Smooth muscle cell (in vitro differentiated cells): ENCODE measurements around the gene ZFAND3. TPM values are rescaled to one million over a fixed set of nuclear protein-coding genes. Genes with fewer than 3 reads are reported as not detected.
A peak's percentile ranks its signal among the peaks of the same experiment; 100 is the strongest.

Experiments used
- DNase-seq: peaks from one replicate; lab custom pipeline; 2025; ENCODE audit not compliant: unreplicated experiment; lab: John Stamatoyannopoulos, UW
- H2AFZ ChIP-seq: fragments of 200-600 bp; sonication (generic); 2 replicates; pipeline ENCODE4 v1.6.0; 2016; ENCODE audit warnings: antibody characterized with exemption, low read depth, mild to moderate bottlenecking
- H3F3A ChIP-seq: fragments of 200-600 bp; sonication (generic); 2 replicates; pipeline ENCODE4 v1.6.0; 2017; ENCODE audit warnings: antibody characterized with exemption, low read depth
- H3K27ac ChIP-seq: fragments of 200-600 bp; sonication (generic); 2 replicates; pipeline ENCODE4 v1.5.1; 2016; ENCODE audit warnings: low read depth, mild to moderate bottlenecking
- H3K27me3 ChIP-seq: fragments of 200-600 bp; sonication (generic); 2 replicates; pipeline ENCODE4 v1.6.1; 2016; ENCODE audit warnings: low read depth, mild to moderate bottlenecking
- H3K36me3 ChIP-seq: fragments of 200-600 bp; sonication (generic); 2 replicates; pipeline ENCODE4 v1.5.1; 2016; ENCODE audit warnings: low read depth
- H3K4me1 ChIP-seq: fragments of 200-600 bp; sonication (generic); 2 replicates; pipeline ENCODE4 v1.5.1; 2016; ENCODE audit warnings: low read depth
- H3K4me2 ChIP-seq: fragments of 200-600 bp; sonication (generic); 2 replicates; pipeline ENCODE4 v1.6.0; 2016; ENCODE audit warnings: mild to moderate bottlenecking
- H3K4me3 ChIP-seq: fragments of 200-600 bp; sonication (generic); 2 replicates; pipeline ENCODE4 v1.5.1; 2016; ENCODE audit warnings: mild to moderate bottlenecking
- H3K79me2 ChIP-seq: fragments of 200-600 bp; sonication (generic); 2 replicates; pipeline ENCODE4 v1.6.0; 2016; ENCODE audit warnings: low read depth, mild to moderate bottlenecking
- H3K9ac ChIP-seq: fragments of 200-600 bp; sonication (generic); 2 replicates; pipeline ENCODE4 v1.6.0; 2016; ENCODE audit warnings: low read depth
- H3K9me3 ChIP-seq: fragments of 200-600 bp; sonication (generic); replicated peaks from 2 replicates; pipeline ENCODE4 v1.5.1; 2016; ENCODE audit warnings: low read depth
- H4K20me1 ChIP-seq: fragments of 200-600 bp; sonication (generic); 2 replicates; pipeline ENCODE4 v1.6.0; 2016; ENCODE audit warnings: low read depth
- WGBS: methylation state at CpG from one replicate; pipeline ENCODE4 v1.1.7; 2016; ENCODE audit warnings: low lambda C conversion rate; 5-methylcytosine and 5-hydroxymethylcytosine counted together
- polyA plus RNA-seq: library from polyadenylated mRNA; unstranded; fragments of >200 nt; fragmentation: Nextera tagmentation; extraction: Ambion mirVana; gene quantifications from 2 replicates; pipeline ENCODE4 v1.2.1, GENCODE V29; 2016
- total RNA-seq: library from RNA; depleted of rRNA; stranded (reverse); fragments of >200 nt; gene quantifications from 2 replicates; pipeline ENCODE4 v1.2.3, GENCODE V29; 2014
- TF ChIP-seq, protein P1 (sequence below): fragments of 200-600 bp; sonication (generic); IDR thresholded peaks from 2 replicates; pipeline ENCODE4 v1.5.1; 2017; ENCODE audit warnings: borderline replicate concordance, mild to moderate bottlenecking, antibody characterized with exemption; ENCODE audit not compliant: insufficient read depth, poor library complexity, severe bottlenecking

ZFAND3 gene
- total and polyA plus RNA-seq, 2 experiments from 2014 or later, result 27.6 to 40.5 TPM

- Histone ChIP-seq H3K4me1 (peaks cover 13% of the 10 kb centered on the region), H3K4me2 (peak overlapping the region; percentile 64), H3F3A (no peaks in the 10 kb centered on the region), H3K36me3 (no peaks in the 10 kb centered on the region), H3K9me3 (no peaks in the 10 kb centered on the region), H2AFZ (no peak overlapping the region), H3K27me3 (no peaks in the 10 kb centered on the region), H3K79me2 (peaks cover 100% of the 10 kb centered on the region), H3K9ac (no peak overlapping the region), H3K4me3 (no peak overlapping the region), H4K20me1 (peaks cover 100% of the 10 kb centered on the region), H3K27ac (peak overlapping the region; percentile 72)
- no peak for DNase-seq
- WGBS, result 24% methylated on average over 5 of the region's 5 CpGs
- TF ChIP-seq, protein P1, sequence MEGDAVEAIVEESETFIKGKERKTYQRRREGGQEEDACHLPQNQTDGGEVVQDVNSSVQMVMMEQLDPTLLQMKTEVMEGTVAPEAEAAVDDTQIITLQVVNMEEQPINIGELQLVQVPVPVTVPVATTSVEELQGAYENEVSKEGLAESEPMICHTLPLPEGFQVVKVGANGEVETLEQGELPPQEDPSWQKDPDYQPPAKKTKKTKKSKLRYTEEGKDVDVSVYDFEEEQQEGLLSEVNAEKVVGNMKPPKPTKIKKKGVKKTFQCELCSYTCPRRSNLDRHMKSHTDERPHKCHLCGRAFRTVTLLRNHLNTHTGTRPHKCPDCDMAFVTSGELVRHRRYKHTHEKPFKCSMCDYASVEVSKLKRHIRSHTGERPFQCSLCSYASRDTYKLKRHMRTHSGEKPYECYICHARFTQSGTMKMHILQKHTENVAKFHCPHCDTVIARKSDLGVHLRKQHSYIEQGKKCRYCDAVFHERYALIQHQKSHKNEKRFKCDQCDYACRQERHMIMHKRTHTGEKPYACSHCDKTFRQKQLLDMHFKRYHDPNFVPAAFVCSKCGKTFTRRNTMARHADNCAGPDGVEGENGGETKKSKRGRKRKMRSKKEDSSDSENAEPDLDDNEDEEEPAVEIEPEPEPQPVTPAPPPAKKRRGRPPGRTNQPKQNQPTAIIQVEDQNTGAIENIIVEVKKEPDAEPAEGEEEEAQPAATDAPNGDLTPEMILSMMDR, result no peak
Observed at GRCh38 chr6:37897321-37897720, 77.8 kb downstream of the ZFAND3 start.

GRCh38 chr6:37897818-37898515, 78.4 kb downstream of the ZFAND3 start:
- peak overlapping the region; percentile 64 for H3K4me2 ChIP-seq
- no peak overlapping the region for H3K9ac ChIP-seq
- H3K4me1 ChIP-seq, result peaks cover 13% of the 10 kb centered on the region
- TF ChIP-seq, protein P1, result no peak
- DNase-seq, result no peak
- no peaks in the 10 kb centered on the region for H3K36me3 ChIP-seq
- peaks cover 100% of the 10 kb centered on the region for H3K79me2 ChIP-seq
- no peak overlapping the region for H2AFZ ChIP-seq
- H4K20me1 ChIP-seq, result peaks cover 100% of the 10 kb centered on the region
- H3F3A ChIP-seq, result no peaks in the 10 kb centered on the region
- 87% methylated on average over 4 of the region's 4 CpGs for WGBS
- no peaks in the 10 kb centered on the region for H3K9me3 ChIP-seq
- peak overlapping the region; percentile 72 for H3K27ac ChIP-seq
- H3K27me3 ChIP-seq, result no peaks in the 10 kb centered on the region
- H3K4me3 ChIP-seq, result no peak overlapping the region

DNA sequence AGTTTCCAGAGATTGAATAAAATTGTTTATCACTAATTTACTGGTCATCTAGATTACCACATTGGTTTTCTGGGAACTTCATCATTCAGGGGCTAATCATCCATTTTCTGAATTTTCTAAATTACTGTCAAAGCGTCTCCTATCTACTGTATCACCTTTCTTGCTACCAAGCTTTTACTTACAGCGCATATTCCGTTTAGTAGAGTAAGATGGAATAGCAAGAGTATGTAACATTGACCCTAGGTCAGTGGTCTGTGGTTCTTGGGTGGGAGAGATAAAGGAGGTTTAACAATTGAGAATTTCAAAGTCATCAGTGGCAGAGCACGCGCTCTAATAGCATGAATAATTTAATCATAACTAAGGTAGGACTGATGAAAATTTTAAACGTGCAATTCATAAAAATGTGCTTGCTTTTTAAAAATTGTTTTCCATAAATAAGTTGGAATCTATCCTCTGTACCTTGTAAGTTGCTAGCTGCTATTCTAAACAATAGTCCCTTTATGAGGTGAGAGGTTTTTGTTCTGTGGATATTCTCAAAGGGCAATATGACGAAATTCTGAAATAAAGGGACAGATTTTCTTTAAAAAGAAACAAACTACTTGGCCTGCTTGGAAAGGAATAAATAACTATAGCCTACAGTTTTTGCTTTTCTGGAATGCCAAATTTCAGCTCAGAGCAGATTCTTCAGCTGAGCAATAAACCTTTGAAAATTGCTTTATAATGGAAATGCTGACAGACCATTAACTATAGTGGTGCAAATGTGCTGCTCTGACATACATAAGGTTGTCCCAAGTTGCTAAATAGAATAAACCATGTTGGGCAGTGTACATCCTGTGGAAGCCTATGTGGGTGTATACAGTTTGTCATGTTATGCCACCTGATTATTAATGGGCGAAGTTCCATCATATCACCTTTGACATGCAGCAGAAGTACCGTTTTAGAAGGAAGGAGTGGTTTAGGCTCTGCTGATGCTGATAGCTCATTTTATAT, 84.1 kb downstream of the ZFAND3 start:
- WGBS, result 92% methylated on average over 9 of the region's 9 CpGs
- no peak overlapping the region for H3K4me3 ChIP-seq
- H2AFZ ChIP-seq, result no peak overlapping the region
- no peak overlapping the region for H3K27ac ChIP-seq
- no peaks in the 10 kb centered on the region for H3K4me1 ChIP-seq
- no peak overlapping the region for H3K9ac ChIP-seq
- H3K9me3 ChIP-seq, result no peaks in the 10 kb centered on the region
- H3K36me3 ChIP-seq, result no peaks in the 10 kb centered on the region
- H3K27me3 ChIP-seq, result no peaks in the 10 kb centered on the region
- peaks cover 99% of the 10 kb centered on the region for H3K79me2 ChIP-seq
- no peak for DNase-seq
- H3K4me2 ChIP-seq, result no peak overlapping the region
- TF ChIP-seq, protein P1, result no peak
- H4K20me1 ChIP-seq, result peaks cover 100% of the 10 kb centered on the region
- no peaks in the 10 kb centered on the region for H3F3A ChIP-seq
